Stimulated activated CD4-positive, alpha-beta T cell treated with anti-CD3 and anti-CD28 coated beads, Interleukin-12 subunit alpha, Interleukin-12 subunit beta, amount 100 ng/mL, for 4 hours (primary cell): ENCODE data around the gene CDH26.

Source experiments
- DNase-seq: peaks from one replicate; pipeline ENCODE4 v3.0.0-alpha.2; 2020

Gene CDH26

GRCh38 chr20:59987135-59987534, 28.9 kb downstream of the CDH26 start:
- no peak for DNase-seq

GRCh38 chr20:59988141-59988540, 29.9 kb downstream of the CDH26 start:
- DNase-seq = no peak

- DNase-seq = no peak
Observed at GRCh38 chr20:59992526-59993084, 34.4 kb downstream of the CDH26 start.

DNA sequence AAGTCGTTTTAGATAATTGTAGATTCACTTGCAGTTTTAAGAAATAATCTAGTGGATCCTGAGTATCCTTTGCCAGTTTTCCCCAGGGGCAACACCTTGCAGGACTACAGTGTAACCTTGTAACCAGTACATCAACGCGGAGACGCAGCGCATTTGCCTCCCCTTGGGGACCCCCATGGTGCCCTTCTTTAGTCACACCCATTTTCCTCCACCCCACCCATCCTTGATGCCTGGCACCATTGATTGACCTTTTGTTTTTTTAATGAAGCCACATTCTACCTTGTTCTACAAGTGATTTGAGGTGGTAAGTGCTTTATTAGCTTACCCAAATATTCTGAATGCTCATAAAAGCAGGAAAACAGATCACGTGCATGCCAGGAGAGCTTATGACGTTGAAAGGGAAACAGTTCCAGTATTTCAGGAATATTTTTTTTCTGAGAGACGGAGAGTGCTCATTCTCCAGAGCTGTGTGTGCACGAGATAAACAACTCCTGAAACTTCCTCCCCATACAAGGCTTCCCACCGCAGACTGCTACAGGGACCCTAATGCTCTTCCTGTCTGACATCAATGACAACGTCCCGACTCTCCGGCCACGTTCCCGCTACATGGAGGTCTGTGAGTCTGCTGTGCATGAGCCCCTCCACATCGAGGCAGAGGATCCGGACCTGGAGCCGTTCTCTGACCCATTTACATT, 35.7 kb downstream of the CDH26 start:
- no peak for DNase-seq

DNA sequence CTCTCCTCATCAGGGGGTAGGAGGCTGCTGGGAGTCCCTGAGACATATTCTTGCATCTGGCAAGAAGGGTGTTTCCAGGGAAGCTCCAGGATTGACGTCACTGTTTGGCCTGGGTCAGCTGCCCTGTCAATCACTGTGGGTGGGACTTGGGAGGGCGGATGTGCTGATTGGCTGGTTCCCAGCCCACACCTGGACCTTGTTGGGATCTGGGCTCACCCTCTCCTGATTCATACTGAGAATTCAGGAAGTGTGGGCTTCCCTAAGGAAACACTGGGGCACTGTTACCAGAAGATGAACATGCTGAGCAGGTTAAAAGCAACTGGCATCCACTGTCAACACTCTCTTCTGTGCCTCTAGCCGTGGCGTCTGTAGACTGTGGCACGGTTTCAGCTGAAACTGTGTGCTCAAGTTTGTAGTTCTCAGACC, 36.5 kb downstream of the CDH26 start:
- DNase-seq = no peak

DNA sequence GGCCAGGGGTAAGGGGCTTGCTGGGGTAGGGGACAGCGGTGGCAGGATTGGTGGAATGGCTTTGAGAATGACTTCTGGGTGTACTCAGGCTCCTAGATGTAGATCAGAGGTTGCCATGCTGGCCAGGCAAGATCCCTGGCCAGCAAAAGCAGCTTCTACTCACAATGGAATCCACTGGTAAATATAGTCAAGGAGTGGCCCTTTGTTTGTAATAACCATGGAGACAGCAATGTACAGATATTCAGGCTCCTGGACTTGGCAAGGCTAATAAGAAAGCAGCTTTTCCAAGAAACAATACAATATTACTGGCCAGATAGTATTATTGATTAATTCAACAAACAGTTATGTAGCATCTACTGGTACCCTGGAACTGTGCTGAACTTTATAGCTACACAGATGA, 37.9 kb downstream of the CDH26 start:
- DNase-seq = no peak

DNA sequence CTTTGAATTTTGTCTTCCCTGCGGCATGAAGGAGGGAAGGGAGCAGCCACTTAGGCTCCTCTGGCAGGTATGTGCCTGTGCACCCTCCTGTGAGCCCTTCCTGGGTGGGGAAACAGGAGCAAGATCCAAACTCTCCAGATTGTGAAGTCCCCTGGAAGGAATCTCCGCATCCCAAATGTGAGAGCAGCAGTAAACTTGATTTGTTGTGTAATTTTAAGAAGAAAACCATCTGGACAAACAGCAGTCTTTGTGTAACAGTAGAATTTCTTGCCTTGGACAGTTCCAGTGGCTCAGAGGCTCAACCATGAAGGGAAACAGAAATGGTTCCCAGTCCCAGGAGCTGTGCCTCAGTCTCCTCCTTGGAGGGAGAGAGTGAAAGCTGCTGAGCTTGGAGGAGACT, 39.7 kb downstream of the CDH26 start:
- no peak for DNase-seq

- DNase-seq = no peak
Observed at GRCh38 chr20:59999502-59999901, 41.3 kb downstream of the CDH26 start.

DNA sequence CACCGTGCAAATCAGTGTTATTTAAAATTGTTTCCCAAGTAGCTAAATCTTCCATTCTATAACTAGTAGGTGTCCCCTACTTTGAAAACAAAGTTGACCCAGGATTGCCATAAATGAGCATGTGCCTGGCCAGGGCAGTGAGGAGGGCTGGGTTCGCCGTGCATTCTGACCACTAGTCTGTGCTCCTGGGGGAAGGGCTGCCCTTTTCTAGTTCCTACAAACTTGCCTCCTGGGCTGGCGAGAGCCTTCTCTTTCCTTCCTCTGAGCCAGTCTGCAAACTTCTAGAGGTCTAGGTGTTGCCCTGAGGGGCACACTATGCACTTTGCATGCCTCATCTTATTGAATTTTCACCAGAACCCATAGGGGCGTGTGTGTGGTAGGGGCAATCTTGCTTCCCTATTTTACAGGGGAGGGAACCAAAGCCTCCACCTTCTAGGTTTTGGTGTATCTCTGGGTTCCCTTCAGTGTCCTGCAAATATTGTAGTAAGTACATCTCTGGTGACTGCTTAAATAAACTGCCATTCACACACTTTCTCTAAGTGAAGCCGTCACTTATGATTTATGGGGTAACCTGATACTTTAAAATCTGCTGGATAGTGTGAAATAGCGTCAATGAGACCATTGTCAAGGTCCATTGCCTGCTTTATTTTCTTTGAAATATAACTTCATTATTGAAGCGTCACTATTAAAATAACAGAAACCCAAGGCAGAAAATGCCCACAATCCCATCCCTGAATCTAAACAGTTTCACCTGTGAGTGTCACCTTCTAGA, 42.2 kb downstream of the CDH26 start:
- no peak for DNase-seq

- DNase-seq = no peak
Observed at GRCh38 chr20:60001108-60001507, 42.9 kb downstream of the CDH26 start.

GRCh38 chr20:60003776-60004175, 45.6 kb downstream of the CDH26 start:
- DNase-seq = no peak

DNA sequence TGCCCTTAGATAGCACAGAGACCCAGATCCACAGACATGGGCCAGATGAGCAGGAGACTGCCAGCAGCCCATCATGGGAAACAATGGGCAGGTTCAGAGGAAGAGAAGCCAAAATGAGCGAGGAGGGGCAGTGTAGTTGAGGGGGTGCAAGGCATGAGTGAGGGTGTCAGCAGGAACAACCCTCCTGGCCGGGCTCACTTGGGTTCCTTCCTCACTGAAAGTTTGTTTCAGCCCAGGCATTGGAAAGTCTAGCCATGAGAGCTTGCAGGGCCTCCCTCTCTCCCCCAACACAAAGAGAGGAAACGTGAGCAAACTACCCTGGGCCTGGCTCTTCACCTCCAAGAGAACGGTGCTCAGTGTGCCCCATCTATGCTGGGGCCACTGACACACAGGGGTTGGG, 48.0 kb downstream of the CDH26 start:
- DNase-seq = no peak

GRCh38 chr20:60007464-60007863, 49.2 kb downstream of the CDH26 start:
- DNase-seq = no peak

GRCh38 chr20:60008130-60008808, 50.0 kb downstream of the CDH26 start:
- DNase-seq = no peak

DNA sequence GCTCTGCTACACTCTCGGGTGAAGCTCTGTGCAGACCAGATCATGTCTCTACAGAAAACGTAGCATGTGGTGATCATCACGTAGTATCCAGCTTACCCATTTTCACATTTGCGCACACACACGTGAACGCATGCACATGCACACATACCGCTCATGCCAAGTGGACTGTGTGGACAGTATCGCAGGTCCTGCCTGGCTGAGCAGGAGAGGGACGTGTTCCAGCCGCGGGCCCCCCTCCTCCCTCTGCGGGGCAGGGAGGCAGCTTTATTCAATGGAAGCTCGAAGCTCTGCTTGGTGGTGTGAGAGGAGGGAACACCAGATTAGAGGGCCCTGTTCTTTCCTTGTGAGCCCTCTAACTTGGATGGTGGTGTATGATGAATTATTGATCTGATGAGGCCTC, 51.1 kb downstream of the CDH26 start:
- no peak for DNase-seq

- DNase-seq = no peak
Observed at GRCh38 chr20:60009826-60010616, 51.8 kb downstream of the CDH26 start.

- no peak for DNase-seq
Observed at GRCh38 chr20:60010689-60011458, 52.7 kb downstream of the CDH26 start.

DNA sequence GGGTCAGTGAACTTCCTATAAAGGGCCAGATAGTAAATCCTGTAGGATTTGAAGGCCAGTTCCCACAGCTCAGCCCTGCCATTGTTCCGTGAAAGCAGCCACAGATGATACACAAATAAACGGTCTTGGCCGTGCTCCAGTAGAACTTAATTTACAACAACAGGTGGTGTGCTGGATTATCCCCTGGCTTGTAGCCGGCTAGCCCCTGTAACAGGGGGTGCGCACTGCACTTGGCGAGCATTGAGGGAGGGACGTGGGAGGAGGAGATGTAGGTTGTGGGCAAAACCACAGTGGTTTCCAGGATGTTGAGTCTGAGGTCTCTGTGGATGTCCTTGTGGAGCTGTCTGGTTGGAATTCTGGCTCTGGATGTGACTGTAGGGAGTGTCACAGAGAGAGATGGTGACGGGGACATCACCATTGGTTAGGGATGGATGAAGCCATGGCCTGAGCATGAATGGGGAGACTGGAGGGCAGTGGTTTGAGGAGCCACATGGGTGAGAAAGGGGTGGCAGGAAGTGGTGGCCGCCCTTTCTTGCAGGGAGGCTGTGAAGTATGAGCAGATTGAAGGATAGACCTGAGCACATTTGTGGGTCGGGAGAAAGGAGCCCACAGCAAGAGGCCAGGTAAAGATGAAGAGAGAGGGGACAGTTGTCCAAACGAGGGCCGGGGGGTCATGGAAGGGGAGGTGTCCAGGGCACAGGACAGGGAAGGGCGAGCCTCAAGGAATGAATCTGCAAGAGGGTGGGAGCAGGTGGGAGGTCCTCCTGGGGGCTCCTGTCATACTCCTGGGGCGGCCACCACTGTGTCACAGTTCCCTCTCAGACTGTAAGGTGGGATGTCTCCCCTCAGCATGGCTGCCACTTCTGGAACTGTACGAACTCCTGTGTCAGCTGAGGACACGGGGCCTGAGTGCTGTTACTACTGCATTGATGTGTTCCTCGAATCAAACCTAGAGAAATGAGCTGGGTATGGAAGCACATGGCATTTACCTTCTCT, 53.6 kb downstream of the CDH26 start:
- no peak for DNase-seq

GRCh38 chr20:60013296-60014139, 55.3 kb downstream of the CDH26 start:
- DNase-seq = no peak

- no peak for DNase-seq
Observed at GRCh38 chr20:60016406-60016805, 58.2 kb downstream of the CDH26 start.
